ENCODE results near the gene UBE2E2.

Gene UBE2E2

GRCh38 chr3:23206366-23206765 lies 3.2 kb downstream of the UBE2E2 start:
- Histone ChIP-seq H3K4me3 (ENCODE audit: low read length, poor library complexity, severe bottlenecking) (peak overlapping the region; percentile 89), H3K4me2 (ENCODE audit: low read depth, low read length, poor library complexity, severe bottlenecking) (peak overlapping the region; percentile 84), H3K27me3 (ENCODE audit: insufficient read depth, low read length, poor library complexity, severe bottlenecking) (no peaks in the 10 kb centered on the region)

DNA sequence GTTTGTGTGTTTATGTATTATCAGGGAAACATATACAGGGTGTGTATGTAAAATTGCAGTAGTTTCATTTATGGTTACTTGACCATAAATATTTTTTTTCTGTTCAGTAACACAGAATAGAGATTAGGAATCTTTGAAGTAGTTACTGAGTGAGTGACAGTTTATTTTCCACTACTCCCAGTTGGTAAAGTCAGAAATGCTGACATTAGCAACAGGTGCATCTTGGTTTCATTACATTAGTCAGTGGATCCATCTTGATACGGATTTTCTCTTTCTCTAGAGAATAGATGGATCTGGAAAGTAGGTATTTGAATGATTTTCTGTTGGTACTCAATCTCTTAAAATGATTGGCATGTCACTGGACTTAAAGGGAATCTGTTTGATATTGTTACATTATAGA lies 6.0 kb downstream of the UBE2E2 start:
- Histone ChIP-seq H3K4me3 (ENCODE audit: low read length, poor library complexity, severe bottlenecking) (peak overlapping the region; percentile 27), H3K36me3 (ENCODE audit: insufficient read depth, low read length) (no peaks in the 10 kb centered on the region), H3K9me3 (ENCODE audit: insufficient read depth, low read depth, low read length) (no peaks in the 10 kb centered on the region), H3K9ac (ENCODE audit: low read depth, low read length, poor library complexity, severe bottlenecking) (no peak overlapping the region), H3K79me2 (ENCODE audit: insufficient read depth, low read length) (peaks cover 84% of the 10 kb centered on the region), H3K9me2 (replicated peaks; ENCODE audit: low read depth, low read length) (no peaks in the 10 kb centered on the region), H3K27me3 (ENCODE audit: insufficient read depth, low read length, poor library complexity, severe bottlenecking) (no peaks in the 10 kb centered on the region), H4K20me1 (ENCODE audit: insufficient read depth, low read length, poor library complexity, severe bottlenecking) (peaks cover 15% of the 10 kb centered on the region), H3F3A (ENCODE audit: low read depth) (no peaks in the 10 kb centered on the region), H3K4me2 (ENCODE audit: low read depth, low read length, poor library complexity, severe bottlenecking) (peak overlapping the region; percentile 84), H2AFZ (ENCODE audit: low read length) (no peak overlapping the region), H3K4me1 (ENCODE audit: insufficient read depth, low read length, poor library complexity, severe bottlenecking) (peaks cover 69% of the 10 kb centered on the region)
- TF ChIP-seq CTCF (conservative IDR thresholded peaks at IDR 0.05; ENCODE audit: low read length): no peak
- no peak for TF ChIP-seq EZH2phosphoT487 (IDR thresholded peaks at IDR 0.05; ENCODE audit: borderline replicate concordance)

More at GRCh38 chr3:23206366-23206765, 3.2 kb downstream of the UBE2E2 start:
- H3K4me1 ChIP-seq (ENCODE audit: insufficient read depth, low read length, poor library complexity, severe bottlenecking): peaks cover 67% of the 10 kb centered on the region
- H3F3A ChIP-seq (ENCODE audit: low read depth): no peaks in the 10 kb centered on the region
- peaks cover 15% of the 10 kb centered on the region for H4K20me1 ChIP-seq (ENCODE audit: insufficient read depth, low read length, poor library complexity, severe bottlenecking)
- no peak overlapping the region for H2AFZ ChIP-seq (ENCODE audit: low read length)
- no peaks in the 10 kb centered on the region for H3K9me3 ChIP-seq (ENCODE audit: insufficient read depth, low read depth, low read length)
- H3K36me3 ChIP-seq (ENCODE audit: insufficient read depth, low read length): no peaks in the 10 kb centered on the region
- TF ChIP-seq CTCF (conservative IDR thresholded peaks at IDR 0.05; ENCODE audit: low read length): no peak
- TF ChIP-seq EZH2phosphoT487 (IDR thresholded peaks at IDR 0.05; ENCODE audit: borderline replicate concordance): no peak
- peaks cover 67% of the 10 kb centered on the region for H3K79me2 ChIP-seq (ENCODE audit: insufficient read depth, low read length)
- peak overlapping the region; percentile 44 for H3K9ac ChIP-seq (ENCODE audit: low read depth, low read length, poor library complexity, severe bottlenecking)
- no peaks in the 10 kb centered on the region for H3K9me2 ChIP-seq (replicated peaks; ENCODE audit: low read depth, low read length)

DNA sequence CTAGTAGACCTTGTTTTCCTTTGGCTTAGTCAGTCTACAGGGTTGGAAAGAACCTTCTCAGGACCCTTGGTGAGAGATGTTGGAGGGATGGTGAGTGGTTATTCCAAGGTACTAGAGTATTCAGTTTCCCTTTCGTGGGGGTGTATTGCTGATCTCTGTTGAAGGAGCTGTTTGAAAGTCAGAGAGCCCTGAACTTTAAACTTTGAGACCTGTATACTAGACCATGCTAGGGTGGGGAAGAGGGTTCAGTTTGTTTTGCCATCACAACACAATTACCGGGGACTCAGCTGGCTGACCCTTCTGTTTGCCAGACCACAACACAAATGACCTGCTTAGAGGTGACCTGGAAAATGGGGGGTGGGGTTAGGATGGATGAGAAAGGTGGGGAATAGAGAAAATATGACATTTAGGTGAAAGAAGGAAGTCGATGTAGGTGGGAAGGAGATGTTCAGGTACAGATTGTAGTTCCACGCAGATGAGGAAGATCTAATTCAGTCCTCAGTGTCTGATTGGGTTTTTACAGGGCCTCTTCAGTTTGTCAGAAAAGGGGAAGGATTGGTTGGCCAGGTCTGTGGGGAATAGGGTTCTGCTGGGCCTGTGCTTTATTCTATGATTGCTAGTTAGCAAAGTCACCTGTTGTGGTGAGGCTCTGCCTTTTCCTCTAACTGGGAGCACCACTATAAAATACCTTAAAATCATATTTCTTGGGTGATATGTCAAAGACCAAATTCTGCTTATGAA lies 6.8 kb downstream of the UBE2E2 start:
- no peaks in the 10 kb centered on the region for H3K27me3 ChIP-seq (ENCODE audit: insufficient read depth, low read length, poor library complexity, severe bottlenecking)
- no peaks in the 10 kb centered on the region for H3K36me3 ChIP-seq (ENCODE audit: insufficient read depth, low read length)
- no peak overlapping the region for H2AFZ ChIP-seq (ENCODE audit: low read length)
- H3K4me1 ChIP-seq (ENCODE audit: insufficient read depth, low read length, poor library complexity, severe bottlenecking): peaks cover 60% of the 10 kb centered on the region
- peak overlapping the region; percentile 84 for H3K4me2 ChIP-seq (ENCODE audit: low read depth, low read length, poor library complexity, severe bottlenecking)
- H3K9me3 ChIP-seq (ENCODE audit: insufficient read depth, low read depth, low read length): no peaks in the 10 kb centered on the region
- TF ChIP-seq CTCF (conservative IDR thresholded peaks at IDR 0.05; ENCODE audit: low read length) (no peak), EZH2phosphoT487 (IDR thresholded peaks at IDR 0.05; ENCODE audit: borderline replicate concordance) (no peak)
- no peak overlapping the region for H3K9ac ChIP-seq (ENCODE audit: low read depth, low read length, poor library complexity, severe bottlenecking)
- no peak overlapping the region for H3K4me3 ChIP-seq (ENCODE audit: low read length, poor library complexity, severe bottlenecking)
- peaks cover 10% of the 10 kb centered on the region for H4K20me1 ChIP-seq (ENCODE audit: insufficient read depth, low read length, poor library complexity, severe bottlenecking)
- H3K79me2 ChIP-seq (ENCODE audit: insufficient read depth, low read length): peaks cover 78% of the 10 kb centered on the region
- no peaks in the 10 kb centered on the region for H3F3A ChIP-seq (ENCODE audit: low read depth)
- H3K9me2 ChIP-seq (replicated peaks; ENCODE audit: low read depth, low read length): no peaks in the 10 kb centered on the region
